ENCODE data around the gene ASF1A.

DNA sequence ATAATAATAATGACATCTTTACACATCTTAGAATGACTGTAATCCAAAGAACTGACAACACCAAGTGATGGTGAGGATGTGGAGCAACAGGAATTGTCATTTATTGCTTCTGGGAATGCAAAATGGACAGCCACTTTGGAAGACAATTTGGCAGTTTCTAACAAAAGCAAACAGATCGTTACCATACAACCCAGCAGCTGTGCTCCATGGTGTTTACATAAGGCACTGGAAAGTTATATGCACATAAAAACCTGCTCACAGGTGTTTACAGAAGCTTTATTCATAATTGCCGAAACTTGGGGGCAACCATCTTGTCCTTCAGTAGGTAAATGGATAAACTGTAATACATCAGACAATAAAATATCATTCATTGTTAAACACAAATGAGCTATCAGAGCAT lies 18.3 kb upstream of the ASF1A start:
- TF ChIP-seq RFX1 (IDR thresholded peaks at IDR 0.05) (no peak), GTF2A2 (tag; IDR thresholded peaks at IDR 0.05) (no peak), TAF1 (IDR thresholded peaks at IDR 0.05; ENCODE audit: control insufficient read depth, extremely low read depth, insufficient read depth, low read length, severe bottlenecking) (no peak), ZNF133 (CRISPR knock-in tag; IDR thresholded peaks at IDR 0.05) (no peak), YY1 (IDR thresholded peaks at IDR 0.05; ENCODE audit: borderline replicate concordance in 1 of 3, control insufficient read depth in 1 of 3, extremely low read depth in 1 of 3, insufficient read depth in 3 of 3, insufficient read length in 1 of 3, insufficient replicate concordance in 2 of 3, low read depth in 1 of 3, low read length in 2 of 3) (no peak), NFE2L1 (tag; IDR thresholded peaks at IDR 0.05; ENCODE audit: borderline replicate concordance, low read depth) (no peak), JUND (IDR thresholded peaks at IDR 0.05; ENCODE audit: borderline replicate concordance, low read depth, low read length) (no peak), JUND (tag; IDR thresholded peaks at IDR 0.05; ENCODE audit: borderline replicate concordance, low read depth, low read length) (no peak), EP400 (IDR thresholded peaks at IDR 0.05) (no peak), SMC3 (conservative IDR thresholded peaks at IDR 0.05; ENCODE audit: insufficient read depth, low read depth, low read length) (no peak), ZNF76 (CRISPR knock-in tag; IDR thresholded peaks at IDR 0.05; ENCODE audit: borderline replicate concordance) (no peak)
- TF ChIP-seq, protein P1, sequence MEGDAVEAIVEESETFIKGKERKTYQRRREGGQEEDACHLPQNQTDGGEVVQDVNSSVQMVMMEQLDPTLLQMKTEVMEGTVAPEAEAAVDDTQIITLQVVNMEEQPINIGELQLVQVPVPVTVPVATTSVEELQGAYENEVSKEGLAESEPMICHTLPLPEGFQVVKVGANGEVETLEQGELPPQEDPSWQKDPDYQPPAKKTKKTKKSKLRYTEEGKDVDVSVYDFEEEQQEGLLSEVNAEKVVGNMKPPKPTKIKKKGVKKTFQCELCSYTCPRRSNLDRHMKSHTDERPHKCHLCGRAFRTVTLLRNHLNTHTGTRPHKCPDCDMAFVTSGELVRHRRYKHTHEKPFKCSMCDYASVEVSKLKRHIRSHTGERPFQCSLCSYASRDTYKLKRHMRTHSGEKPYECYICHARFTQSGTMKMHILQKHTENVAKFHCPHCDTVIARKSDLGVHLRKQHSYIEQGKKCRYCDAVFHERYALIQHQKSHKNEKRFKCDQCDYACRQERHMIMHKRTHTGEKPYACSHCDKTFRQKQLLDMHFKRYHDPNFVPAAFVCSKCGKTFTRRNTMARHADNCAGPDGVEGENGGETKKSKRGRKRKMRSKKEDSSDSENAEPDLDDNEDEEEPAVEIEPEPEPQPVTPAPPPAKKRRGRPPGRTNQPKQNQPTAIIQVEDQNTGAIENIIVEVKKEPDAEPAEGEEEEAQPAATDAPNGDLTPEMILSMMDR (IDR thresholded peaks at IDR 0.05 in 2 of 3, conservative IDR thresholded peaks at IDR 0.05 in 1 of 3; ENCODE audit: insufficient read depth in 2 of 3, low read depth in 1 of 3, low read length in 3 of 3): no peak
